Measurements from ENCODE around the gene TXNRD2.

Gene TXNRD2

DNA sequence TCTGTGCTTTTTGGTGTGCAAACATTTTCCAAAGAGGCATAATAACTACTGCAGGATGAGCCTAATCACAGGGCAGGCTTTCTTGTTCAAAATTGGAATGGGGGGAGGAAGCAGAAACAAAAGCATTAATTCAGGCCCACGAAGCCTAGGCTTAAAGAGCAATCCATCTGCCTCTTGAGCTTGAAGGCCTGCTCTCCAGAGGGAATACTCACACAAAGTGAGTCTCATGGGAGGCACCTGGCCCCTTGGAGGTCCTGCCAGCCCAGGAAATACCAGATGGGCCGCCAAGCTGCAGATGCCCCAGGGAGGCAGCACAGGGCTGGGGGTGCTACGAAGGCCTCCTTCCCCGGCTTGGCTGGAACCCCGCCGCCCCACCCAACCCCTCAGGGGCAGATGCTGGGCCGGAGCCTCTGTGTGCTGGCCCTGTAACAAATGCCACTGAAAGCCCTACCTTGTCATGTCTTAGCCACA, 39.3 kb downstream of the TXNRD2 start:
- FAIRE-seq: no peak

DNA sequence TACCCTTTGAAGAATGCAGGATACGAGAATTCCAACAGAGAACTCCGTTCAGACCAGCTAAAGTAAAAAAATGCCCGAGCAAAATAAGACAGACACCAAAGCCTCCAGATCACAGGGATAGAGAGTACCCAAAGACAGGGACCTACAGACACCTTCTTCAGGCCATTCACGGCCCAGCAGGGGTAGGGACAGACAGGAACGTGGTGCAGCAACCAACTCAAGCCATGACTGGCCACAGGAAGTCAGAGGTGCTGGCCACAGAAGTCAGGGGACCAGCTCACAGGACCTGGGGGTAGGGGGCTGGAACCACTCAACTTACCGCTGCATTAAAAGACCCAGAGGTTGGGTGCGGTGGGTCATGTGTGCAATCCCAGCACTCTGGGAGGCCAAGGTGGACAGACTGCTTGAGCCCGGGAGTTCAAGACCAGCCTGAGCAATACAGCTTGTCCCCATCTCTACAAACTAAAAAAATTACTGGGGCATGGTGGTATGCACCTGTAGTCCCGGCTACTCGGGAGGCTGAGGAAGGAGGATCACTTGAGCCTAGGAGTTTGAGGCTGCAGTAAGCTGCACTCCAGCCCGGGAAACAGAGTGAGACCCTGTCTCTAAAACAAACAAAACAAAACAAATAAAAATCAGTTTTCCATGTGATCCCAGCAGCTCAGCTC, 39.9 kb downstream of the TXNRD2 start:
- FAIRE-seq: no peak

DNA sequence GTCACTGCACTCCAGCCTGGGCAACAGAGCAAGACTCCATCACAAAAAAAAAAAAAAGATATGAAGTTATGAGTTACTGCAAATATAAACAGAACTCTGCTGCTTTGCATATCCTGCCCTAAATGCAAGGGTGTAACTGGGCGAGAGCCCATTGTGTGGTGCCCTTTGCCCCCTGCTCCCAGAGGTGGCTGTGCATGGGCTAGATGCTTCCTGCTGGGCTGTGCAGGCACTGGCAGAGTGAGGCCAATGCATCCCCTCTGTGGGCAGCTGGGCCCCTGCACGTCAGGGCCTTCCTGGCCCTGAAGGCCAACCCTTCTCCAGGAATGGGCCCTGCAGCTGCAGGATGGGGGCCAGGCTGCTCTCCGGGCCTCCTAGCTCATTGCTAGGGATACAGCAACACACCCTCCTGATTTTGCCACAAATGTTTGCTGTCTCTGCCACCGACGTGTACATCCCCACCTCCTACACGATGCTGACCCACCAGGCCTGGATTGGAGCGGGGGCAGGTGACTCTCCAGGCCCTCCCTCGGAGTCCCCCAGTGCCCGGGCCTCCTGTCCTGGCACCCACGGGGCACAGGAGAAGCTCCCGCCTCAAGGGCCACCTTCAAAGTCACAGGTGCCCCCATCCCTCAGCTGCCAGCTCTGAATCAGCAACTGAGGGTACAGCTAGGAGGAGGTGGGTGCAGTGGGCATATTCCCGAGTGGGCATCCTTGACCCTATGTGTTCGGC, 40.7 kb downstream of the TXNRD2 start:
- FAIRE-seq: no peak

DNA sequence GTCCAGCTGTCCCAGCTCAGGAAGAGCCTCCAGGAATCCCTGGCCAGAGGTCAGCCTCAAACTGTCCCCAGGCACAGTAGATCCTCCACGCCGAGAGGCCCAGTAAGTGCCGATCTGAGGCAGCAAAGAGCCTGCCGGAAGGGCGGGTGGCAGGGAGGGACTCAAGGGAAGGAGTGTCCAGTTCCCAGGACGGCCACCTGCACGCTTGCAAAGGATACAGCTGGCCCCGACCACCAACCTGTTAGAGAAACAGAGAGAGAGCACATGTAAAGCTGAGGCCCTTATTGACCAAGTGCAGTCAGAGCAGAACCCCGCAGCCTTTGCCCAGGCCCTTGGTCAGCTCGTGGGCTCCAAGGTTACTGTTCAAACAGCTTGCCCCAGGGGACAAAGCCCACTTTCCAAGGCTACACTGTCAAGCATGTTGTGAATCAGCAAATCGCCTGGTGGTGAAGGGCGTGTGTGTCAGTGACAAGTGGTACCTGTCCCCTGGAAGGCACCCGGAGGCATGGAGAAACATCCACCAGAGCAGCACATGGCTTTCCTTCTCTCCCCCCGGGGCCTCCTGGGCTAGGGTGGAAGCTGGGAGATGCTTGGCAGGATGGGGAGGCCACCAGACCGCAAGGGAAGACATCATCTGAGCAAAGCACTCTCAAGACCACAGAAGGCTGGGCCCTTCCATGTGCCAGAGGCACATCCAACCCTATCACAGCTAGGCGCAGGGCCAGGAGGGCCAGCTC, 42.6 kb downstream of the TXNRD2 start:
- no peak for FAIRE-seq

DNA sequence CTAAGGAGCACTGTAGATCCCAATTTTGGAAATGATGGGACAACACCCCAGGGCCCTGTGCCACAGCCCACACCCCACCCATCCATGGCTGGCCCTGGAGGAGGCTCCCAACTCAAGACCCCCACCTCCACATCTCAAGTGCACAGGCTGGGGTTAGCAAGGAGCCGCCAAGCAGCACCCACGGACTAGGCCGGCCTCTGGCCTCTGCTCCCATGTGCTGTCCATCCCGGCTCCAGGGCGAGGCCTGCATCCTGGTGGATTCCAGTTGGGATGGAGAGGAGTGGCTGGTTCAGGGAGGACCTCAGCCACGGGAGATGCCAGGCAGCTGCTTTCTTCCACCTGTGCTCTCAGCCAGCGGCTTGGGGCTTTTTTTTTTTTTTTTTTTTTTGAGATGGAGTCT, 43.5 kb downstream of the TXNRD2 start:
- no peak for FAIRE-seq

DNA sequence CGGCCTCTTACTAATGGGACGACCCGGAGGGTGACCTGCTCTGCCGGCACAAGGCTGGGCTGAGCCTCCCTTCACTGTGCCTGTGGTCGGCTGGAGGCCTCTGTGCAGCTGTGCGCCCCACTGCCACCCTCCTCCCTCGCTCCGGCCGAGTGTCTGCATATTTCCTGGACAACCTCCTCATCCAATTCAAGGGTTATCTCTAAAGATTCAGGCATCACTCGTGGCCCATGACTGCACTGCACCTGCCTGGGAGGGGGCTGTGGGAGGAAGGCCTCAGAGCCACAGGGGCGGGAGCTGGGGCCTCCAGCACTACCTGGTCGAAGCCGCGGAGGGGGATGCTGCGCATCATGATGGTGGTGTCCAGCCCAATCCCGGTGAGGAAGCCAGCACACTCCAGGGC, 43.9 kb downstream of the TXNRD2 start:
- FAIRE-seq: no peak

DNA sequence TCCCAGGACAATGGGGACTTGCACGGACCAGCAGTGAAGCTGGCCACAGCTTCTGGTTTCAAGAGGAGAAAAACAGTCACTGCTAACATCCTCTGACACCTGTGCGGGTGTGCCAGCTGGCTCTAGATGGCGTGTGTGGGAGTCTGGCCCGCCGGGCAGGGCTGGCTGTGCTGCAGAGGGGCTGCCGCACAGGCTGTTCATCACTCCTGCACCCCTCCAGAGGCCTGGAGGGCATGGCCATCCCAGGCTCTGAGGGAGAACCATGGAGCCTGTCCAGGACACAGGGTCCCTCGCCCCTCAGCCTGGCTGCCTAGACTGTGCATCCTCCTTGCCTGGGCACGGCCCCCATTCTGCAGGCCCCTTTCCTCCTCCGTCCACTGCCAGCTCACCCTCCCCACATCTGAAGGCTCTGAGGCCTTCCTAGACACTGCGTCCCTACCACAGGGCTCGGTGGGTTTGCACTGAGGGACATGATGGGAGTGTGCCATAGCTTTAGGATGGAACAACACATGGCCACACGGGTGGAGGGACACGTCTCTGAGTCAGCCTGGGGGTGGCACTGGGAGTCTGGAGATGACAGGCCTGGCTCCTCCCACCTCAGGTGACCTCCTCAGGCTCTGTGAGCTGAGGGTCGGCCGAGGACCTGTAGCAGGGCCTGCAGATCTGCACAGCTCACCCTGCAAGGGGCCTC, 44.8 kb downstream of the TXNRD2 start:
- FAIRE-seq: no peak

DNA sequence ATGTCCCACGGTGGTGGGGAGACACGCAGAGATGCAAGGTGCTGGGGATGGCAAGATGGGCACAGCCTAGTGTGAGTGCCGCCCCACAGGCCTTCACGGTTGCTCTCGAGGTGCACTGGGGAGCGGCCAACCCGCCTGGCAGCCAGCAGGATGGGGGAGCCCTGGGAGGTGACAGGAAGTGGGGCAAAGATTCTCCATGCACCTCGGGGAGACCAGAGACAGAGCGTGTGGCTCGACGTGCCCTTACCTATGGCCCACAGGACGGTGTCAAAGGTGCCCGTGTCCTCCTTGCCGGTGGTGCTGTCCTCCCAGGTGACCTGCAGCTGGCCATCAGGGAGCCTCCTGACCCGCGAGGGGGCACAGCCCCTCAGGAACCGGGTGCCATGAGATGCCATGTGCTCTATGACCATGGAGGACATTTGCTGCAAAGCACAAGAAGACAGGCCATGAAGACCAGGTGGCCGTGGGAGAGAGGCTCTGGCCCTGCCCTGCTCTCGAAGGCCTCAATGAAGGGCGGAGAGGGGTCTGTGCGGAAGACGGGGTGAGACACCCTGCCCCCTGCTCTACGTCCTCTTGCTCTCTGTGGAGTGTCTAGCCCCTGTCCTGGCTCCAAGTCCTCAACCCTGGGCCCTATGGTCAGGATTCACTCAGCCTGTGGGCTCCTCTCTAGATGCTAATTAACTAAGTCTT, 46.3 kb downstream of the TXNRD2 start:
- FAIRE-seq: no peak

DNA sequence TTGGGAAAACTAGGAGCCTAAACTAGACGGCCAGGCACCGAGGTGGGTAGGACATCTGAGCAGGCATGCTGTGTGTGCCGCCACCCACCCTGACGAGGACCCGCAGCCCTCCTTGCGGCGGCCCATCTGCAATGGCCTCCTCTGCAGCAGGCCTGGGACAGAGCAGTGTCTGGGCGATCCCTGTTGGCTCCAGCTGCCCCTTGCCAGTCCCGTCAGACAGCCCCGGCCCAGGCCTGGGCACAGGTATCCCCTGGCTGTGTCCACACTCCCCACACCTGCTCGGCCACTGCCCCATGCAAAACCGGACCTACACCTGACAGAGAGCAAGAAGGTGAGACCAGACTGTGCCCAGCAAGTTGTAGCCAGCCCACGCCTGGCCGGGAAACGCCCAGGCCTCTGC, 48.3 kb downstream of the TXNRD2 start:
- FAIRE-seq: no peak

DNA sequence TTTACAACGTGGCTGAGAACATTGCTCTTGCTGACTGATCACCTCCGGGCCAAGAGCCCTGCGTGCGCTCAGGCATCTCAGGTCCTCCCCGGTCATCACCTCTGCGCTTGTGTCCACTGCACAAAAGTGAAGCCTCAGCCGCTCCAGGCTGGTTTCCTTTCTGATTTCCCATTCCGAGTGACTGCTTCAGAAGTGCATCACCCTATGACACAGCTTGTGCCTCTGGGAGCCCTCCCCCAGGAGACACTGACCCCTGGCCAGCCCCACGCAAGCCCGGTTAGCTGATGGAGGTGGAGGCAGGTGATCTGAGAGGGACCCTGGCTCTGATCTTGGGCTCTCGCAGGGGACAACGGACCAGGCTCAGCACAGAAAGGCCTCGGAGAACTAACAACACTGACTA, 48.7 kb downstream of the TXNRD2 start:
- no peak for FAIRE-seq

DNA sequence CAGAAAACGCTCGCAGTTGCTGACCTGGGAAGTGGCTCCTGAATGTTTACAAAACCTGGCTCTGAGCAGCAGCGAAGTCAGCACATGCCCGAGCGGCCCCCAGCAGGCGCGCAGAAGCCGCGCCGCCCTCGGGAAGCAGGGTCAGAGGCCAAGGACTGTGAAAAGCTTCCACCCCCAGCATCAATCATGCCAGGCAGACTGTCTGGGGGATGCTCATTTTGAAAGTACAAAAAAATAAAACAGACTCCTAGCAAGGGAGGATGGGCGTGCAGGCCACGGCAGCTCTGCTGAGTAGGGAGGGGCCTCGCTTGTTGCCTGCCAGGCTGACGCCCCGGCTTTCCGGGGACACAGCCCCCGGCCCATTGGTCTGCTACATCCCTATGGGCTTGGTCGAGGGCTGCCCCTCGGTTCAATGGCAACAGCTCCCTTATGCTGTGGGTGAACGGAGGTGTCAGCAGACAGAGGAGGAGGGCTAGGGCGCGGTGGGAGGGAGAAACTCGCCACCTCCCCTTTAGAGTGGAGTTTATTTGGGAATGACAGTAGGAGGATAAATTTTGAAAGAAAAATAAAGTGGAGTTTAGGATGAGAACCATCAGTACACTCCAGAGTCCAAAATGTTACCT, 49.2 kb downstream of the TXNRD2 start:
- no peak for FAIRE-seq

DNA sequence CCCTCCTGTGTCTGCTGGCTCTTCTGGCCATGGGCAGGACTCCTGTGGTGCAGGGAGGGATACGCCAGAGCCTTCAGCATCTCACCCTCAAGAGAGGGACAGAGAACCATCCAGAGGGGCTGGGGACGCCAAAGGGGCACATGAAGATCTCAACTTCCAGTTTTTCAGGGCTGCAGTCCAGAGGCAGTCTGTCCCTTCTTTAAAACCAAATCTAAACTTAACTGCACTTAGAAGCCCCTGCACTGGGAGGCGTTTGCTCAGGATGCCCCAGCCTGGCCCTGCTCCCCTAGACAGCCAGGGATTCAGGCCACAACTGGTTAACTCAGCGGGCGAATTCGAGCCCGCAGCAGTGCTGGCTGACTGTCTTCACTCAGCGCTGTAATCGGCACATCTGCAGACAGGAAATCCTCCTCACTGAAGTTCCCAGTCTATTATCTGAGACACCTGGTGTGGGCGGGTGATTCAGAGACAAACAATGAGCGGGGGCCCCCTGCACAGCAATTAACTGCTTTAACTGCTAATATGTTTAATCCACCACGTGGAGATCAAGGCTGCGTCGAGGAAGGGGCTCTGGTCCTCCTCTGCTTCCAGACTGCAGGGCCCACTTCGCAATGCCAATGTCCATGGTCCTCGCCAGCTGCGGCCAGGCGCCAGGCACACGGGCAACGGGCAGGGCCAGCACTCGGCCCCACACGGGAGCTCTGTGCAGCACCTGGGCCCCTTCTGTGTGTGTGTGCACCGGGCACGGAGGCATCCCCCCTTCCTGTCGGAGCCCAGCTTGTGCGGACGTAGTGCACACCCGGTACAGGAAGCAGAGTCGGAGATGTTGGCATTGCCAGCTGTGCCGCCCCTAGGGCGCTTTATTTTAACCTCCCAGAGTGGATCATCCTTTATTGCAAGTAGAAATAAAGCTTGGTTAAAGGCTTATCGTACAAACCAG, 50.0 kb downstream of the TXNRD2 start:
- FAIRE-seq: no peak

DNA sequence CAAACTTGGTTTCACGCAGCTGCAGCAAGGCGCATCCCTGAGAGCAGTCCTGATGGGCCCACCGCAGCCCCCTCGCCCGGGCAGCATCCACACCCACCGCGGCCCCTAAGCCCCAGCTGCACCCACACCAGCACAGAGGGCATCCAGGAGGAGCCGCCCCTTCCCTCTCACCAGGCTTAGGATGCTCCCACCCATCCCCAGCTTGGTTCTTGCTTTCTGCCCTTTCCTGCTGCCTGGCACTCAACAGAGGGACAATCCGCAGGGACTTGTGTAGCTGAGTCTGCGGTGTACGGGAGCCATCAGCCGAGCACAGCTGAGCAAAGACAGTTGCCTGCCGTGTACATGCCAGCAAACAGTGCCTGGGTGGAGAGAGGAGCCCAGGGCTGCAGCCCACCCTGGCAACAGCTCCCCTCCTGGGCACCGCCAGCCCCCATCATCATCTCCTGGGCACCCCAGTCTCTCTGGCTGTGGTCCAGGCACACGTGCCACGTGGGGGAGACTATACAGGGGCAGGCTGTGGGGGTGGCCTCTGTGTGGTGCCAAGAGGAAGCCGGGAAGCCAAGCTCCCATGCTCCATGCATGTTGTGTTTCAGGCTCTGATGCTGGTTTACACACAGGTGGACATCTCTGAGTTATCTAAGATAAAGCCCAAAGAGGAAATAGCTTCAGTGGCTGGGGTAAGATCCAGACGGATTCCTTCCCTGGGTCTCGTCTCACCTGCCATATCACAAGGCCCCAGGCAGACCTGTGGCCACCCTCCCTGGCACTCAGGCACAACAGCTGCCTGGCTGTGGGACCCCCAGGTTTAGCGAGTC, 50.9 kb downstream of the TXNRD2 start:
- FAIRE-seq: no peak

DNA sequence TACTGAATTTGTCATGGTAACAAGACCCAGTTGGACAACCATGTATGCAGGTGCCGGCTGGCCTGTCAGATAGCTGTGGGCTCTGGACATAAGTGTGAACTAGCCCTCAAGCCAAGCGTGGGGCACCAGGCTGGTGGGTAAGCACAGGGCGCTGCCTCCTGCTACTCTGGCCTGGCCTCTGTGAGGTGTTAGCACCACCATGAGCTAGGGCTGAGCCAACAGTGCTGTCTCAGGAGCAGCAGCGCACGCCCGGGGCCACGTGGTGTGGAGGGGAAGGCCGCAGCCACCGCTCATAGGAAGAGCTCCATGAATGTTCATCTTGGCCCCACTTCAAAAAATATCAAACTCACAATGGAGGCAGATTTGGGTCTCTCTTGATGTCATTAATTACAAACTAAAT, 51.7 kb downstream of the TXNRD2 start:
- no peak for FAIRE-seq

DNA sequence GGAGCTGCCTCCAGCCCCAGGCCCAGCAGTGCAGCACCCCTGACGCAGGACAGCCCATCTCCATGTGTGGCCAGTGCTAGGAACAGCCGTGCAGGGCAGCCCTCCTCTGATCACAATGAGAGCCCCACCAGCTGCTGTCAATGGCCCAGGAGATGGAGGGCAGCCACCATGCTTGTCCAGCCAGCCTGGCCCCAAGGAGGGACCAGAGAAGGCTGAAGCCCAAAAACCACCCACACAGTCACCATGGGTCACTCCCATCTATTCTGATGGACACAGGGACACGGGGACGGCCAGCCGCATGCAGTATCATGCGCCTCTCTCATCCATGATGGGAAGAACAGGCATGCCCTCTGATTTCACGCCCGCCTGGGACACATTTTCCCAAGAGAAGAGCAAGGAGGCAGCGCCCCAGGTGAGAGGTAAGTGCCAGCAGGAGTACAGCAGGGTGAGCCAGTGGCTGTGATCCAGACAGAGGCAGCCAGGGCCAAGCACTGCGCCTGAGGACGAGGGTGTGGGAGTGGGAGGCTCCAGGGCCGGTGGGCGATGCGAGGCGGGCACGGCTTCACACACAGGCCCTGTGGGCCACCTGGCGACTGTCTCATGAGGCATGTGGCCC, 53.4 kb downstream of the TXNRD2 start:
- FAIRE-seq: no peak

DNA sequence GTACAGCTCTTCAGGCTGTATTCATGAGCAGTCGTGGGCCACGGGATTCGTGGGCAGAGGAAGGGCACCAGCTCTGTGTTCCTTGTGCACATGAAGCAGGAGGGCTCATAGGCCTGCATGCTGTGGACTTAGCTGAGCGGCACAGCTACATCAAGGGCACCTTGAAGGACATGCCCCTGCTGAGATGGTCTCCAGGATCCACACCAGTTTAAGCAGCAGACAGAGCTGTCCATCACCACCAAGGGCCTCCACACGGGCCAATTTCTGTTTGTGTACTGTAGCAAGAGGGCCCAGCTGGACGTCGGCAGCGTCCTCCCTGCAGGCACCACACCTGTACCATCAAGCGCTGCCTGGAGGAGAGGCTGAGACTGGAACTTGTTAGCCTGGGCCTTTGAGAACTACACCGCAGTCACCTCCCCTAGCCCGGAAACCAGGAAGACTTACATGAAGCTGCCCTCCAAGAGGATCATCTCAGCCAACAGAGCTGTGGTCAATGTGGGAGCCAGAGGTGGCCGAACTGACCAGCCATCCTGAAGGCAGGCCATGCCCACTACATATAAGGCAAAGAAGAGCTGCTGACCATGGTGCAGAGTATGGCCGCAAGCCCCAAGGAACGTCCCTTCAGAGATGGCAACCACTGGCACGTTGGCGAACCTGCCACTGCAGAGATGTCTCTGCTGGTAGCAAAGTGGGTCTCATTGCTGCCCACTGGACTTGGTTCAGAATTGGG, 54.2 kb downstream of the TXNRD2 start:
- FAIRE-seq: no peak

DNA sequence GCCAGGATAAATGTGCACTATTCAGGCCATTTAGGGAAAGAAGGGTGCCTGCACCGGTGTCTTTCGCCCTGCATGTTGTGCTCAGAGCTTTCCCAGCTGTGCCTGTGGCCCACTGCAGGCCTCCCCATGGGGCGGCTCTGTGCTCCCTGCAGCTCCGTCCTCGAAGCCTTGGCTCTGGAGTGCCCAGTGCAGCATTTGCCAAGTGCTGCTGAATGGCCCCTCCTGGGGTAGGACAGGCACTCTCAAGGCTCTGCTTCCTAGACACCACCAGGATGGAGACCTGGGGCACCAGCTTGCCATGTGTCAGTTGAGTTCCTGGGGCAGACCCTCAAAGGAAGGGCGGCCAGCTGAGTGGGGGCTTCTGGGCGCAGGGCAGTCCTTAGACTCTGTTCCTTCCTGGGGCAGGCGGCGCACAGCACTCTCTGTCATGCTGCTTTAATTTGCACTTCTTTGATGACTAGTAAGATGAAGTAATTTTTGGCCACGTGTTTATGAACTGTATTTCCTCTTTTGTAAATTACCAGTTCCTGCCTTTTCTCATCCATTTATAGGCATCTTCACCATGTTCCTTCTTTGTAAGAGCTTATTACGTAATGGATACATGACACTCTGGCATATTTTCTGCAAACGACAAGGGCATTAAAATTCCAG, 54.9 kb downstream of the TXNRD2 start:
- no peak for FAIRE-seq

DNA sequence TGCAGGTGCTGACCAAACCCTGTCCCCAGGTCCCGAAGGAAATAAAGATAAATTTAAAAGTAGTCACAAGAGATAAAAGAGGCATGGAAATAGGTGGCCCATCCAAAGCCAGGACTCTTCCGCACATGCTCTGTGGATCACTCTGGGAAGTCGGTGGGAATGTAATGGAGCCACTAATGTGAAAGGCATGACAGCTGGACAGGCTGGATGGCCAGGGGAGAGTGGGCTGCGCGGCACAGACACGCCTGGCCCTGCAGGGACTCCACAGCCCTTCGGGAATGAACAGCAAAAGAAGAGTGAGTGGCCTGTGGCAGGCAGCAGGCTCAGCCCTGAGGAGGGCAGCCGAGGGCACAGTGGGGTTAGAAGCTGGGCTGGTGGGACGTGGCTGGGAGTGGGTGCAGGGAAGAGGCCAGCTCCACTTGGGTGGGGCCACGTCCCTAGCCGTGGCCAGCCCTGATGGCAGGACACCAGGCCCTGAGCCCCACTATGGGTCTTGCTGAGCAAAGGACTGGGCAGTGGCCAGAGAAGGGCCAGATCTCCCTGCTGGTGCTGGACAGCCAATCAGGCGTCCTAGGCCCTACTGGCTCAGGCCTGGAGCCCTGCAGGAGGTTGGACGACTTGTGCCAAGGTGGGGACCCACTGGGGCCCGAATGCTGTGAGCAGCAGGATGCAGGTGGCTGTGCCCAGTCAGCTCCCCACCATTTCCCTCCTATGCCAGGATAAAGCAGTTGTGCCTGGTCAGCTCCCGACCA, 55.6 kb downstream of the TXNRD2 start:
- FAIRE-seq: no peak

Measured in G401.6 (cell line).